Activated CD8-positive, alpha-beta memory T cell treated with anti-CD3 and anti-CD28 coated beads, Interleukin-2, amount 10 ng/mL, durations not matched to agents 7 days and 5 days (primary cell): Measurements from ENCODE around the gene CNDP2. TPM values are rescaled to one million over a fixed set of nuclear protein-coding genes. Genes with fewer than 3 reads are reported as not detected.
"Not testable (repeated sequence)": the region's sequence is repeated elsewhere in the genome, so short reads cannot be mapped to it uniquely, and the experiment has no call there.

ENCODE experiments used
- ATAC-seq: fragments of 150-1000 bp; cut with Tn5 transposase; one replicate; pipeline ENCODE4 v1.10.0; 2021; ENCODE audit warnings: moderate library complexity
- CTCF ChIA-PET: fragments of 350-600 bp; sonication (Branson Sonifier 250); formaldehyde crosslinking; loops from one replicate; lab custom pipeline; 2021; ENCODE audit warnings: antibody characterized with exemption; lab: Charles Lee
- DNase-seq: peaks from one replicate; pipeline ENCODE4 v3.0.0-alpha.2; 2020
- H3K27ac Mint-ChIP-seq: one replicate; pipeline ENCODE4 v1.8.0; 2021; ENCODE audit warnings: mild to moderate bottlenecking, mixed read lengths
- H3K27me3 Mint-ChIP-seq: one replicate; pipeline ENCODE4 v1.8.0; 2021; ENCODE audit warnings: mixed read lengths
- H3K36me3 Mint-ChIP-seq: one replicate; pipeline ENCODE4 v1.8.0; 2021; ENCODE audit warnings: mild to moderate bottlenecking, mixed read lengths
- H3K4me1 Mint-ChIP-seq: one replicate; pipeline ENCODE4 v1.8.0; 2021; ENCODE audit warnings: mixed read lengths
- H3K4me3 Mint-ChIP-seq: one replicate; pipeline ENCODE4 v1.8.0; 2021; ENCODE audit warnings: mild to moderate bottlenecking, moderate library complexity, mixed read lengths
- H3K9me3 Mint-ChIP-seq: one replicate; pipeline ENCODE4 v1.8.0; 2022; ENCODE audit warnings: low read depth, mixed read lengths
- total RNA-seq, 2 experiments: library from RNA; stranded (reverse); gene quantifications; one replicate each; pipeline ENCODE4 v1.2.3, GENCODE V29; 2021

Gene CNDP2
- total RNA-seq, 2 experiments from 2014 or later = 141 to 176 TPM

GRCh38 chr18:74518456-74519295 lies 22.5 kb downstream of the CNDP2 start:
- DNase-seq (no peak), ATAC-seq (no peak)
- Mint-ChIP-seq H3K27ac (no peak overlapping the region), H3K4me1 (no peaks in the 10 kb centered on the region), H3K4me3 (no peak overlapping the region), H3K36me3 (peaks cover 33% of the 10 kb centered on the region), H3K27me3 (no peaks in the 10 kb centered on the region), H3K9me3 (no peaks in the 10 kb centered on the region)
- CTCF ChIA-PET = no interaction called here

GRCh38 chr18:74519320-74520095 lies 23.3 kb downstream of the CNDP2 start:
- DNase-seq = no peak
- CTCF ChIA-PET = no interaction called here
- Mint-ChIP-seq H3K27me3 (no peaks in the 10 kb centered on the region), H3K9me3 (no peaks in the 10 kb centered on the region), H3K36me3 (peaks cover 32% of the 10 kb centered on the region), H3K4me1 (no peaks in the 10 kb centered on the region), H3K27ac (no peak overlapping the region), H3K4me3 (no peak overlapping the region)
- ATAC-seq = no peak

DNA sequence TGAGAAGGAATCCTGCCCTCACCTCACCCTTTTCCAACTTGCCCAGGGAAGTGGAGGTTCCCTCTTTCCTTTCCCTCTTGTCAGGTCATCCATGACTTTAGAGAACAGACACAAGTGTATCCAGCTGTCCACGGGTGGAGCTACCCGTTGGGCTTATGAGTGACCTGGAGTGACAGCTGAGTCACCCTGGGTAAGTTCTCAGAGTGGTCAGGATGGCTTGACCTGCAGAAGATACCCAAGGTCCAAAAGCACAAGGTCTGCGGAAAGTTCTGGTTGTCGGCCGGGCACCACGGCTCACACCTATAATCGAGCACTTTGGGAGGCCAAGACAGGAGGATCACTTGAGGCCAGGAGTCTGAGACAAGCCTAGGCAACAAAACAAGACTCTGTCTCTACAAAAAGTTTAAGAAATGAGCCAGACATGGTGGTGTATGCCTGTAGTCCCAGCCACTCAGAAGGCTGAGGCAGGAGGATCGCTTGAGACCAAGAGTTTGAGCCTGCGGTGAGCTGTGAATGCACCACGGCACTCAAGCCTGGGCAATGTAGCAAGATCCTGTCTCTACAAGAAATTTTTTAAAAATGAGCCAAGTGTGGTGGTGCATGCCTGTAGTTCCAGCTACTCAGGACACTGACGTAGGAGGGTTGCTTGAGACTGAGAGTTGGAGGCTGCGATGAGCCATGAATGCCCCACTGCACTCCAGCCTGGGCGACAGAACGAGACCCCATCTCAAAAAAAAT lies 24.1 kb downstream of the CNDP2 start:
- CTCF ChIA-PET = no interaction called here
- no peaks in the 10 kb centered on the region for H3K27me3 Mint-ChIP-seq
- no peaks in the 10 kb centered on the region for H3K9me3 Mint-ChIP-seq
- DNase-seq = no peak
- H3K4me1 Mint-ChIP-seq = no peaks in the 10 kb centered on the region
- peaks cover 28% of the 10 kb centered on the region for H3K36me3 Mint-ChIP-seq
- no peak for ATAC-seq
- H3K27ac Mint-ChIP-seq = no peak overlapping the region
- H3K4me3 Mint-ChIP-seq = no peak overlapping the region

- no peak for DNase-seq
- Mint-ChIP-seq H3K27ac (no peak overlapping the region), H3K4me1 (no peaks in the 10 kb centered on the region), H3K9me3 (no peaks in the 10 kb centered on the region), H3K27me3 (no peaks in the 10 kb centered on the region), H3K36me3 (peaks cover 28% of the 10 kb centered on the region), H3K4me3 (no peak overlapping the region)
- no peak for ATAC-seq
- CTCF ChIA-PET = no interaction called here
Measured at GRCh38 chr18:74521068-74521725, 25.0 kb downstream of the CNDP2 start.

DNA sequence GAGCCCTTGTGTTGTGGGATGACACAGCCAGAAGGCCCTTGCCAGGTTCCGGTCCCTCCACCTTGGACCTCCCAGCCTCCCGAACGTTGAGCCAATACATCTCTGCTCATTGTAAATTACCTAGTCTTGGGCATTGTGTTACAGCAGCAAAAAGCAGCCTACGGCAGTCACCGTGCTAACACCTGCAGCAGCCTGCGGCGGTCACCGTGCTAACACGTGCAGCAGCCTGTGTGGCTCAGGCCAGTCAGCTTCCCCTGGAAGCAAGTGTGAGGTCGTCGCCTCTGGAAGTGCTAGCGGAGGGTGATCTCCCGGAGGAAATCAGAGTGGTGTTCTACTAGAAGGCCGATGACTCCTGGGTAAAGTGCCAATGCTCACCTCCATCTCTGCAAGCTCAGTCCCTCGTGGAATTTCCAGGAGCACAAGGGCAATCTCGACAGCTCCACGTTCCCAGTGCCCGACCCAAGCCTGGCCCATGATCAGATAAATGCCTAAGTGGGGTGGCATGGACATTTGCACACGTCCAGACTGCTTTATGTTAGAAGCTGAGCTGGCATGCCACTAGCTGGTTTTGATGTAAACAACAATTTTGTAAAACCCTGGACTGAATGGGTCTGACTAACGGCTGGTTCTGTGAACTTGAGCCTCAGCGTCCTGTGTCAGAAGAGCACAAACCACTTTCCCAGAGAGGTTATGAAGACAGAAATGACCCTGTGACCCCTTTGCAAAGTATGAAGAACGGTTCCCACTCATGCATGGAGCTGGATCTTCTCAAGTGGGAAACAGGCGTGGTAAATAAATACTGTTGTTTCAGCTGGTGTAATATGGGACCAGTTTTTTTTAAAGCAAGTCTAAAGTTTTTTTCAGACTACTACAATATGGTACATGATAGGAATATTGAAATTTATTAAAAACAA lies 26.7 kb downstream of the CNDP2 start:
- Mint-ChIP-seq H3K4me1 (no peaks in the 10 kb centered on the region), H3K4me3 (no peak overlapping the region), H3K36me3 (peaks cover 24% of the 10 kb centered on the region), H3K27me3 (peaks cover 9% of the 10 kb centered on the region), H3K9me3 (no peaks in the 10 kb centered on the region), H3K27ac (no peak overlapping the region)
- no peak for ATAC-seq
- CTCF ChIA-PET = interaction anchor here (1.6 kb wide), 1 partner anchor 29 kb away, joined by 7 read pairs; no protein-coding TSS in a partner anchor
- DNase-seq = no peak

DNA sequence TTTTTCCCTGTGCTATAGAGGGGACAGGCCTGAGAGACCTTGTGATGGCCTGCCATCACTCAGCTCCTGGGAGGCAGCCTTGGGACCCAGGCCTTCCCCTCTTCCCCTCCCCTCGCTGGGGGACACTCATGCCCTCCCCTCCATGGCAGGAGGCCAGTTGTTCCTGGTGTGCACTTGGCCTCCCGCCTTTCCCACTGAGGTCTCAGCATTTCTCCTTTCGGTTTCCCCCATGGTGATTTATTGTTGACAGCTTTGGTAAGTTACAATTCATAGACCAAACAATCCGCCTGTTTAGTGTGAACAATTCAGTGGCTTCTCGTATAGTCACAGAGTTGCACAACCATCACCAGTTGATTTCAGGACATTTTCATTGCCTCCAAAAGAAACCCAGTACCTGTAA lies 27.9 kb downstream of the CNDP2 start:
- no peak overlapping the region for H3K27ac Mint-ChIP-seq
- peaks cover 17% of the 10 kb centered on the region for H3K36me3 Mint-ChIP-seq
- CTCF ChIA-PET = no interaction called here
- DNase-seq (no peak), ATAC-seq (no peak)
- no peaks in the 10 kb centered on the region for H3K4me1 Mint-ChIP-seq
- H3K27me3 Mint-ChIP-seq = peaks cover 18% of the 10 kb centered on the region
- no peak overlapping the region for H3K4me3 Mint-ChIP-seq
- no peaks in the 10 kb centered on the region for H3K9me3 Mint-ChIP-seq

- H3K4me3 Mint-ChIP-seq, H3K9me3 Mint-ChIP-seq, H3K27ac Mint-ChIP-seq, H3K4me1 Mint-ChIP-seq, CTCF ChIA-PET, H3K36me3 Mint-ChIP-seq, DNase-seq, ATAC-seq: not testable (repeated sequence)
- peaks cover 18% of the 10 kb centered on the region for H3K27me3 Mint-ChIP-seq
Measured at GRCh38 chr18:74524915-74525314, 28.8 kb downstream of the CNDP2 start.

- Mint-ChIP-seq H3K4me1 (no peaks in the 10 kb centered on the region), H3K27ac (no peak overlapping the region), H3K36me3 (peaks cover 3% of the 10 kb centered on the region), H3K27me3 (peaks cover 18% of the 10 kb centered on the region), H3K9me3 (no peaks in the 10 kb centered on the region), H3K4me3 (no peak overlapping the region)
- CTCF ChIA-PET = interaction anchor here (2.0 kb wide), 1 partner anchor 26 kb away, joined by 6 read pairs; no protein-coding TSS in a partner anchor
- ATAC-seq (no peak), DNase-seq (no peak)
Measured at GRCh38 chr18:74525741-74526140, 29.6 kb downstream of the CNDP2 start.

DNA sequence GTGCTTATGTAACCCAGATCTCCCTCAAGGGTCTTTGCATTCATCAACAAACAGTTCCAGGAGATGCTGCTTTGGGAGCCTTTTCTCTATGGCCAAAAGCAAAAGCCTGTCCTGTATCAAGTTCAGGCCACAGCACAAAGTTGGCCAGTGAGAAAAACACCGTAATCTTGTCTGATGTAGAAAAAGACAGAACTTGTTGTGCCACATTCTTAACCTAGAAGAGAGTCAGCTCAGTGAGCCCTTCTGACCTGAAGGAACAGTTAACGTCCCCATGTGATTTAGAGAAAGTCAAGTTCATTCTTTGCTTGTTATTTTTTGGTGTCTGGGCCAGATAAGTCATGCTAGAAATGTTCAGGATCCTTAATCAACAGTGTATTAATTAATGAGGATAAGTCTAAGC lies 30.3 kb downstream of the CNDP2 start:
- no peak for DNase-seq
- no peaks in the 10 kb centered on the region for H3K36me3 Mint-ChIP-seq
- H3K9me3 Mint-ChIP-seq = no peaks in the 10 kb centered on the region
- H3K27ac Mint-ChIP-seq = no peak overlapping the region
- ATAC-seq = no peak
- H3K4me3 Mint-ChIP-seq = no peak overlapping the region
- CTCF ChIA-PET = interaction anchor here (2.0 kb wide), 1 partner anchor 25 kb away, joined by 6 read pairs; no protein-coding TSS in a partner anchor
- H3K4me1 Mint-ChIP-seq = no peaks in the 10 kb centered on the region
- peaks cover 18% of the 10 kb centered on the region for H3K27me3 Mint-ChIP-seq

GRCh38 chr18:74528478-74528877 lies 32.3 kb downstream of the CNDP2 start:
- Mint-ChIP-seq H3K4me1 (no peaks in the 10 kb centered on the region), H3K27ac (no peak overlapping the region), H3K9me3 (no peaks in the 10 kb centered on the region), H3K36me3 (no peaks in the 10 kb centered on the region), H3K4me3 (no peak overlapping the region), H3K27me3 (peaks cover 18% of the 10 kb centered on the region)
- no peak for DNase-seq
- no peak for ATAC-seq
- CTCF ChIA-PET = no interaction called here

DNA sequence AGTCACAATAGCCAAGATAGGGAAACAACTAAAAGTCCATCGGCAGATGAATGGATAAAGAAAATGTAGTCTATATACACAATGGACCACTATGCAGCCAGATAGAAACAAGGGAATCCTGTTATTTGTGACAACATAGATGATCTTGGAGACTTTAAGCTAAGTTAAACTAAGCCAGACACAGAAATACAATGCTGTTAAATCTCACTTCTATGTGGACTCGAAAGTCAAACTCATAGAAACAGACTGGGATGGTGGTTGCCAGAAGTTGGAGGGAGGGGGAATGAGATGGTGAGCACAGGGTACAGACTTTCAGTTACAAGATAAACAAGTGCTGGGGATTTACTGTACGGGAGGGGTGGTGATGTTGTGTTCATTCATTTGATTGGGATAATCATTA lies 32.8 kb downstream of the CNDP2 start:
- CTCF ChIA-PET = no interaction called here
- no peak overlapping the region for H3K4me3 Mint-ChIP-seq
- DNase-seq = no peak

DNA sequence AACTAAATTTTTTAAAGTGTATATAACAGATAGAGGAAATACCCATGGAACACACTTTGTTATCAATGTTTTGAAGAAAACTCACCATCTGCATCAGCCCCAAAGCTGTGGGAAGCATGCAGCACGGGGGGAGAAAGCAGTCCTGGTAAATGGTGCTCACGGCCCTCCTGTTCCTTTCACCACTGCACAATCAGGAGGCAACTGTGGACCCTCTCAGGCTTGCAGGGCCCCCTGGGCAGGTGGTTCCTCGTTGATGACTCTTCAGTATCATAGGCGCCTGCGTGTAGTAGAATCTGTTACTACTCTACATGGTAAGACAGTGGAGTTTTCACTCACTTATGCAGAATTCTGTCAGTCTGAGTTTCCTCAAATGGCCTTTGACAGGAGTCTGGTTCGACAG lies 33.2 kb downstream of the CNDP2 start:
- no peaks in the 10 kb centered on the region for H3K9me3 Mint-ChIP-seq
- H3K4me3 Mint-ChIP-seq = no peak overlapping the region
- peaks cover 18% of the 10 kb centered on the region for H3K27me3 Mint-ChIP-seq
- ATAC-seq (no peak), DNase-seq (no peak)
- H3K36me3 Mint-ChIP-seq = no peaks in the 10 kb centered on the region
- H3K4me1 Mint-ChIP-seq = no peaks in the 10 kb centered on the region
- no peak overlapping the region for H3K27ac Mint-ChIP-seq
- CTCF ChIA-PET = no interaction called here

More for the DNA sequence above, 32.8 kb downstream of the CNDP2 start:
- peaks cover 18% of the 10 kb centered on the region for H3K27me3 Mint-ChIP-seq
- no peaks in the 10 kb centered on the region for H3K9me3 Mint-ChIP-seq
- no peaks in the 10 kb centered on the region for H3K36me3 Mint-ChIP-seq
- ATAC-seq = no peak
- H3K4me1 Mint-ChIP-seq = no peaks in the 10 kb centered on the region
- no peak overlapping the region for H3K27ac Mint-ChIP-seq
